HG02763 (cell line): ENCODE measurements around the gene UBR7.

Experiments used
- ATAC-seq: cut with Tn5 transposase; IDR thresholded peaks from one replicate; pipeline ENCODE4 v1.9.1; 2021; ENCODE audit warnings: mild to moderate bottlenecking, moderate library complexity; ENCODE audit not compliant: unreplicated experiment

The UBR7 gene

DNA sequence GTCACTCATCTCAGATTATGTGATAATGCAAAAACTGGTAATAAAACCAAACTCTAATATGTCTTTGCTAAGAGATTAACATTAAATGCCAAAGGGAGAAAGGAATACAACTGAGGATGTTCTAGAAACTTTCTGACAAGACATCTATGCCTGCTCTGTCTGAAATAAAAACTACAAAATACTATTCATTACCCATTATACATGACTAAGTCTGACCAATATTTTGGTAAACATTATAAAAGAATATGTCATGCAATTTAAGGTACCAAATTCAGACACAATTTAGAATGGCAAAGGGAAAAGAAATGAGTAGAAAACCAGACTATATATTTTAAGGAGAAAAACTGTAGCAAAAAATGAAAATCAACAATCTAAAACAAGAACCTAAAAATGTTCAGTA, 39.5 kb downstream of the UBR7 start:
- no peak for ATAC-seq

DNA sequence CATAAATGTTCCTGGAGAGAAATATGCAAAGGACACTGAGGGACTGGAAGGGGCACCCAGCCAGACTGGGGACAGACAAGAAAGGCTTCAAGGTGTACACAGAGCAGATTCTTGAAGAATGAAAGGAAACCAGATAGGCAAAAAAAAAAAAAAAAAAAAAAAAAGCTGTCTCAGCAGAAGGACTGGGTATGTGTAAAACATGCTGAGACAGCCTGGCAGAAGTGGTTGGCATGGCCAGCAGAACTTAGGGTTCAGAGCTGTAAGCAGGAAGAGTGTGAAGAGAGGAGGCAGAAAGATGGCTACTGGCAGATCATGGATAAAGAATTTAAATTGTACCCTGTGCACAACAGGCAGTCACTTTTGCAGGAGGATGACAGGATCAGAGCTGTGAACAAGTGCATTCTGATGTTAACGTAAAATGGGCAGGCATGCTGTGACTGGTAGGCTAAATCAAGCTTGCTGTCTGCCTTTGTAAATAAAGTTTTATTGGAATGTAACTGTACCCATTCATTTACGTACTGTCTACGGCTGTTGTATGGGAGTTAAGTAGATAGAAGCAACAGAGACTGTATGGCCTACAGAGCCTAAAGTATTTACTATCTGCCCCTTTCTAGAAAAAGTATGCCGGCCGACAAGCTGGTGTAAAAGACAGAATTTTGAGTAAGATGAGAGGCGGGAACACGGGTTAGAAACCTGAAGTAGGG, 42.2 kb downstream of the UBR7 start:
- ATAC-seq: no peak

DNA sequence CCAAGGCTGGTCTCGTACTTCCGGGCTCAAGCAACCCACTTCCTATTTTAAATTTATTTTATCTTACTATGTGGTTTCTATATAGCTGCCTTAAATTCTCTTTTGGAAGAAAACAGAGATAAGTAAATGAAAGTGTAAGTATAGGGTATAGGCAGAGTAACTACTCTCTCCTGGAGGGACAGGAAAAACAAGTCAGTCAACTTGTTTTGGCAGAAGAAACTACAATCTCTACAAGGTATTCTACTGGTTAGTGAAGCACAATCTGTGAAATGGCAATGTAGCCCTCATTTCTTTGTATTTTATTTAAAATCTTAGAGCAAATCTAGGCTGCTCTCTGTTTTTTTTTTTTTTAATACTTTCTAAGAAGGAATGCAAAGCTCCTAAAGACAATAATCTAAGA, 55.4 kb downstream of the UBR7 start:
- no peak for ATAC-seq

DNA sequence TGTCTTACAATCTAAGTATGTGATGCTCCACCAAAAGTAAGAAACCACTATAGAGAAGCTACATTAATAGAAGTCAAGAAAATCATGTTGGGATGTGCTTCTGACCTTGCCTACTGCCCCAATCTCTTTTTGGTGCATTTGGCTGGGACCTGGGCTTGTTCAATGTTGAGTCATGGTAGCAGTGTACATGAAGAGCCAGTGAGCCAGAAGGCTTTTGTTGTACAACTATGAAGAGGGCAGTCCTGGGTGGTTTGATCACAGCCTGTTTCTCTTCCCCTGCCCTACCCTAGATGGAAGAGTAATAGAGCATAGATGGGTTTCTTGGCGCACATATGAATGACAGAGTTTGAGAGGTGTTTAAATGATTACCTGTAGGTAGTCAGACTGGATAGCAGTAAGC, 56.4 kb downstream of the UBR7 start:
- ATAC-seq: no peak

DNA sequence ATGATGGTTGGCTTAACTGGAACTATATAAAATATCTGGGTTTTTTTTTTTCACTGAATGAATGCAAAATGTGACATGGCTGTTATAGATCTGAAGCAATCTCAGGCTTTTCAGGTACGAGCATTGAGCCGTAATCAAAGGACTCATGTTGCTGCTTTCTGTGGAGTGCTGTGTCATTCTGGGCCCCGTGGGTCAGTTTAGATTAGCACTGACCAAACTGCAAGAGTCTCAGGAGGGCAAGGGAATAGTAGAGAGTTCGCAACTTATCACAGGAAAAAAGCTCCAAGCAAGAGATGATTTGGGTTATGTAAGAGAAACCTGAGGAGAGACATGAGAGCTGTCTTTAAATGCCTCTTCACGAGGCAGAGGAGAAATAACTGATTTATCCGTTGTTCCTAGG, 59.1 kb downstream of the UBR7 start:
- ATAC-seq: no peak

DNA sequence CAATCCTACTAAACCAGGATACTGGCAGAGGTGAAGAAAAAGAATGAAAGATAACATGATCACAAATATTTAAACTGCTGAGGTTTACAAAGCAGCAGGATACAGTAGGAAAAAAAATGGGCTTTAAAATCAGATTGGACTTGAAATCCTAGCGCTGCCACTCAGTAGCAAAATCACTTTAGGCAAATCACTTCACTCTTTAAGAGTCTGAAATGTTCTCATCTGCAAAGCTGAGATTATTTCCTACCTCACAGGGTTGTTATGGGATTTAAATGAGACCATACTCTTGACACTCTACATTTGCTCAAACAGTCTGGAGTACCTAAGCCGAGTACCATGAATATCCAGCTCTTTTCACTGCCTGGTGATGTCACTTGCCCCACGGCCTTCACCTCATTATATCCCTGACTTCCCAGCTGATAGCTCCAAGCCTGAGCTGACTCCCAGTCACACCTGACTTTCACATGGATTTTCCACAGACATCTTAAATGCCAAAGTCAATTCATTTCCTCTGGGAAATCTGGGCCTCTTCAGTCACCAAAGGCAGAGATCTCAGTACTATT, 60.2 kb downstream of the UBR7 start:
- no peak for ATAC-seq

DNA sequence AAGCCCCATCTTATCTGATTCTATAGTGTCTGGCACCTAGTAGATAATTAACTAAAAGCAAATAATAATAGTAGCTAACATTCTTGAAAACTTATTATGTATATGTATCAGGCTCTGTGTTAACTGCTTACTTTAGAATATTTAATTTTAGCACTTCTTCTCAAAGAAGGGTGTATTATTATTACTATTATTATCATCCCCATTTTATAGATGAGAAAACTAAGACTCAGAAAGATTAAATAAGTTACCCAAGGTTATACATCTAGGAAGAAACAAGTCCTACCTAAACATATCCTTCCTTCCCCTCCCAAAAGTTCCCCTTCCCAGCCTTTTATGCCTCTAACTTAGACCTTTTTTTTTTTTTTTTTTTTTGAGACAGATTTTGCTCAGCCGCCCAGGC, 61.4 kb downstream of the UBR7 start:
- no peak for ATAC-seq

DNA sequence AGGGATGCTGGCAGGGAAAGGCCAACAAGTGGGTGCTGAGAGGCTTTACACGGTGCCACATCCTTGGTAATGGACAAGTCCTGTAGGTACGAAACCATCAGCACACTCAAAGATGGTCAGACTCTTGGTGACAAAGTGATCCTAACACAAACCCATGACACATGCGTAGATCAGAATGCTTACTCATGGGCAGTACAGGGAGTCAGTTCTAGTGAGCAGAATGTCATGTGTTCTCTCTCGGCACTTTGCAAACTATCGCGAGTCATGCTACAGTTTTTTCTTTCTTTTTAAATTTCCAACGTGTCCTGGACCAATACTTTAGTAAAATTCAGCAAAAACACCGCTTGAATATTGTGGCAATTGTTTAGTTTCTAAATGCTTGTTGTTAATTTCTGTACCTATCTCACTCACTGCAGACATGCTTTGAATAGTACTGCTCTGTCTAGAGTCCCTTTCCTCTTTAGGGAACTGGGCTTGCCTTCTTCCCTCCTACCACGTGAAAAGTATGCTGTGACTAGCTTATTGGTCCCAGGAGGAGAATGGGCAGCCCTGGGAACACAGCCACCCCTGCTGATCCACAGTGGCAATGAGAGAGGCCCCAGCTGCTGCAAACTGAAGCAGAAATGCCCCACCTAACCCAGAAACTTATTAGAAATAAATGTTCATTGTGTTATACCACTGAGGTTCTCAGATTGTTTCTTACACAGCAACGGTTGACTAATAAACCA, 62.4 kb downstream of the UBR7 start:
- no peak for ATAC-seq

DNA sequence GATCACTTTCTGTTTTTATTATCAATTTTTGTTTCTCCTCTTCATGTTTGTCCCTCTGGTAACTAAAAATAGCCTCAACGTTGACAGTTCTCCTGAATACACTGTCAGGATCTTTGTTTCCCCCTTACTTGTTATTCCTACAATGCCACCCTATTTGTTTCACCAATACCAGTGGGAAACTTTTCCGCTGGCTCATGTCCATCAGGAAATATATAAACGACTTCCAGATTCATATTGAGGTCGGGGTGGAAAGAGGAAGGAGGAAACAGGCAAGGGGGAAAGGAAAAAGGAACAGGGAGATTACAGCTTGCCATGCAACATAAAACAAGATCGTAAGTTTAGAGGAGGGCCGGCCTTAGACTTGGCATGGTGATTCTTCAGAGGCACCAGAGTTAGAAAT, 64.1 kb downstream of the UBR7 start:
- no peak for ATAC-seq

DNA sequence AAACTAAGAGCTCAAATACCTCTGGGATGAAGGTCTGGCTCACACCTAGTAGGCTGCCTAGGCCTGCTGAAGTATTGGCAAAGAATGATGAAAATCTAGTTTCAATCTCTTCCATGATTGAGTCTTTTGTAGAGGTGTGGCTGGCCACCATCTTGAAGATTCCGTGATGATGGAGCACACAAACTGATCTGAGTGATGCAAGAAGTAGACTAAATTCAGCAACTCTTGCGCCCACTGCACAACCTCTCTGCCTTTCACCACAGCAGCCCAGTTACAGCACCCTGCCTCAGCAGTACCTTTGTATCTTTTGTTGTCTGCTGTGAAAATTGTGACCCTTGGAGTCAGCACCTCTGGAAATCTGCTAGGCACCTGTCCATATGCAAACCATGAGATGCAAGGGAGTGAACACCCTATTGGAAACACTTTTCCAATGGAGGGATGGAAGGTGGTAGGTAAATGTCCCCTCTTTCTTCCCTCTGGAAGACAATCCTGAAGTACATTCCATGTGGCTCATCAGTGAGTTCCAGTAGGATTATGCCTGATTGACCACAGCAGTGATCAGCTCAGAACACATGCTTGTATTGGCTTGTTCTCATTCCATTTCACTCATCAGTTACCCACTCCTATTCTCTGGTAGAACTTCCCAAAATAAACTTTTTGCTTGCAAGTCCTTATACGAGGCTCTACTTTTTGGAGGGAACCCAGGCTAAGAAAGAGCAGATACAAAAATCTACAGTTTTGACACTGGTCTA, 67.2 kb downstream of the UBR7 start:
- no peak for ATAC-seq

DNA sequence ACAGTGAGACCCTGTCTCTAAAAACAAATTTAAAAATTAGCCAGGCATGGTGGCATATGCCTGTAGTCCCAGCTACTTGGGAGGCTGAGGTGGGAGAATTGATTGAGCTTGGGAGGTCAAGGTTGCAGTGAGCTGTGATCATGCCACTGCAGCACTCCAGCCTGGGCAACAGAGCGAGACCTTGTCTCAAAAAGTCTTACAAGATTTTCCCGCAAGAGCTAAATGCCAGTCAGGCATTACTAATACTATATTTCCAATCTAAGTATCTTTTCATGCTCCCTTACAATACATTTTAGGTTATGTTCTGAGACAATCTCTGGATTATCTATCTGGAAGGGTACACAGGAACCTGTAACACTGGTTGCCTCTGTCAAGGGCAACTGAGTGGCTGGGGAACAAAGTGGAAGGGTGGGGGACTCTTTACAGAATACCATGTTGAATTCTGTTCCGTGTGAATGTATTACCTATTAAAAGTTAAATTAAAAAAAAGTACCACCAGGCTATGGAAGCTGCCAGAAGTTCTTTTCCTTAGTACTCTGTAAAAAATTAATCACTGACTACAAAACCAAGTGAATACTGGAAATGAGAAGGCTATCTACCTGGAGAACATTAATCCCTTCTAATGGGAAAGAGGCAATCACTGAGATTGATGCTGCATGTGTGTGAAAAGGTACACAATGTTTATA, 69.1 kb downstream of the UBR7 start:
- no peak for ATAC-seq
